Measurements from ENCODE around the gene LGALS4.

The LGALS4 gene

DNA sequence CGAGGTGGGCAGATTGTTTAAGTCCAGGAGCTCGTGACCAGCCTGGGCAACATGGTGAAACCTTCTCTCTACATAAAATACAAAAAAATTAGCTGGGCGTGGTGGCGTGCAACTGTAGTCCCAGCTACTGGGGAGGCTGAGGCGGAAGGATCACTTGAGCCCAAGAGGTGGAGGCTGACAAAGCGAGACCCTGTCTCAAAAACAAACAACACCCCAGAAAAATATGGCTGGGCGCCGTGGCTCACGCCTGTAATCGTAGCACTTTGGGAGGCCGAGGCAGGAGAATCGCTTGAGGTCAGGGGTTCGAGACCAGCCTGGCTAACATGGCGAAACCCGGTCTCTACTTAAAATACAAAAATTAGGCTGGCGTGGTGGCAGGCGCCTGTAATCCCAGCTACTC lies 40.5 kb upstream of the LGALS4 start:
- H3K27me3 ChIP-seq (replicated peaks in 2 of 5; ENCODE audit: control insufficient read depth in 4 of 5, insufficient read depth in 5 of 5, low read length in 4 of 5), result no peaks in the 10 kb centered on the region
- no peak overlapping the region for H3K27ac ChIP-seq (ENCODE audit: insufficient read depth in 1 of 2, low read depth in 1 of 2, low read length in 2 of 2, poor library complexity in 1 of 2, severe bottlenecking in 2 of 2)
- ChIA-PET CTCF (interaction anchor here (0.7 to 2.9 kb wide), 6 partner anchors 9 to 77 kb away, joined by 3 to 15 read pairs (median 6); partner anchors contain the start of genes MRPS12, RINL and SARS2), POLR2A (interaction anchor here (0.6 to 1.8 kb wide), 2 partner anchors 9 to 11 kb away, joined by 3 to 4 read pairs; no protein-coding TSS in a partner anchor)
- no peak for DNase-seq
- H3K36me3 ChIP-seq (ENCODE audit: control insufficient read depth in 4 of 4, insufficient read depth in 4 of 4, low read length in 3 of 4), result peaks cover 0 to 8% (median 2%) of the 10 kb centered on the region in 4 experiments
- peaks cover 6 to 43% (median 39%) of the 10 kb centered on the region in 4 experiments for H3K4me1 ChIP-seq (ENCODE audit: control extremely low read depth in 1 of 4, control insufficient read depth in 4 of 4, insufficient read depth in 4 of 4, low read length in 3 of 4)
- H3K9me3 ChIP-seq (ENCODE audit: control extremely low read depth in 1 of 5, control insufficient read depth in 4 of 5, insufficient read depth in 2 of 5, low read depth in 1 of 5, low read length in 4 of 5), result no peaks in the 10 kb centered on the region
- 98% methylated on average over 14 of the region's 17 CpGs for WGBS (ENCODE audit: insufficient coverage)
- H3K4me3 ChIP-seq (ENCODE audit: control insufficient read depth in 1 of 7, extremely low read depth in 1 of 7, insufficient read depth in 4 of 7, low read depth in 2 of 7, low read length in 6 of 7), result peak overlapping the region in 2 of 7 experiments; percentile 78 to 84

DNA sequence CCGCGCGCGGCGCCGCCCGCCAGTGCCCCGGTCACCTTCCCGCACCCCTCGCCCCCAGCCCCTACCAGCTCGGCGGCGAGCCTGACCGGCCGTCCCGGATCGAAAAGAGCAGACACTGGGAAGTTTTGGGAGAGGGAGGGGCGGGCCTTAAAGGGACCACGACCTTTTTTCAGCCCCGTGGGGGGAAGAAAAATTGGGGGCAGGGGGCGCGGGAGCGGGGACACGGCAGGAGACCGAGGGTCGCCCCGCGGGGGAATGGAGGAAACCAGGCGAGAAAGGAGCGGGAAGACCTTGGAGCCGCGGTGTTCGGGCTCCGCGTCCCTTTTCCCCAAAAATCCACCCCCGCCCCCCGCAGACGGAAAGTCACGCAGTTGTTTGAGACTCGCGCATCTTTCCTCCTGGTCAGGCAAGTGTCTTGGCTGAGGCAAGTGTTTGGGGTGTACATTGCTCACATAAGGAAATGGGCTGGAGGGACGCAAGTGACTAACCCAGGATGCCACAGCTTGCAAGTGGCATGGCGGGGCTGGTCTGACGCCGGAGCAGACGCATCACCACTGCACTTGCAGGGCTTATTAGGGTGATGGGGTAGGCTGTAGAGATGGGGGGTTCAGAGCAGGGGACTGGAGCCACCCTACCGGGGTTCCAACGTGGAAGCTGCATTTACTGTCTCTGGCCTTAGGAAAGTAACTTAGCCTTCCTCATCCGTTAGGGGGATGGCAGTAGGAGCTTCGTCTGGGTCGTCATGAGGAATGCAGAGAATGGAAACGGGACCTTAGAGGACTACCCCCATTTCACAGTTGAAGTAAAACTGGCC lies 39.7 kb upstream of the LGALS4 start:
- peak overlapping the region; percentile 39 to 96 (median 84) for H3K4me3 ChIP-seq (ENCODE audit: control insufficient read depth in 1 of 7, extremely low read depth in 1 of 7, insufficient read depth in 4 of 7, low read depth in 2 of 7, low read length in 6 of 7)
- DNase-seq, result peak in 2 of 3 donors; percentile 74 to 77
- H3K27ac ChIP-seq (ENCODE audit: insufficient read depth in 1 of 2, low read depth in 1 of 2, low read length in 2 of 2, poor library complexity in 1 of 2, severe bottlenecking in 2 of 2), result peak overlapping the region; percentile 33 to 86
- no peaks in the 10 kb centered on the region for H3K9me3 ChIP-seq (ENCODE audit: control extremely low read depth in 1 of 5, control insufficient read depth in 4 of 5, insufficient read depth in 2 of 5, low read depth in 1 of 5, low read length in 4 of 5)
- WGBS (ENCODE audit: insufficient coverage), result 4% methylated on average over 19 of the region's 52 CpGs
- CTCF ChIA-PET, result interaction anchor here (0.7 to 2.9 kb wide), 6 partner anchors 10 to 78 kb away, joined by 3 to 15 read pairs (median 6); partner anchors contain the start of genes MRPS12, RINL and SARS2
- no peaks in the 10 kb centered on the region for H3K27me3 ChIP-seq (replicated peaks in 2 of 5; ENCODE audit: control insufficient read depth in 4 of 5, insufficient read depth in 5 of 5, low read length in 4 of 5)
- POLR2A ChIA-PET, result interaction anchor here (0.6 to 1.8 kb wide), 3 partner anchors 10 to 47 kb away, joined by 3 to 4 read pairs (median 3); partner anchors contain the start of genes NFKBIB and SIRT2
- peaks cover 0 to 13% (median 6%) of the 10 kb centered on the region in 4 experiments for H3K36me3 ChIP-seq (ENCODE audit: control insufficient read depth in 4 of 4, insufficient read depth in 4 of 4, low read length in 3 of 4)
- H3K4me1 ChIP-seq (ENCODE audit: control extremely low read depth in 1 of 4, control insufficient read depth in 4 of 4, insufficient read depth in 4 of 4, low read length in 3 of 4), result peaks cover 6 to 46% (median 43%) of the 10 kb centered on the region in 4 experiments

DNA sequence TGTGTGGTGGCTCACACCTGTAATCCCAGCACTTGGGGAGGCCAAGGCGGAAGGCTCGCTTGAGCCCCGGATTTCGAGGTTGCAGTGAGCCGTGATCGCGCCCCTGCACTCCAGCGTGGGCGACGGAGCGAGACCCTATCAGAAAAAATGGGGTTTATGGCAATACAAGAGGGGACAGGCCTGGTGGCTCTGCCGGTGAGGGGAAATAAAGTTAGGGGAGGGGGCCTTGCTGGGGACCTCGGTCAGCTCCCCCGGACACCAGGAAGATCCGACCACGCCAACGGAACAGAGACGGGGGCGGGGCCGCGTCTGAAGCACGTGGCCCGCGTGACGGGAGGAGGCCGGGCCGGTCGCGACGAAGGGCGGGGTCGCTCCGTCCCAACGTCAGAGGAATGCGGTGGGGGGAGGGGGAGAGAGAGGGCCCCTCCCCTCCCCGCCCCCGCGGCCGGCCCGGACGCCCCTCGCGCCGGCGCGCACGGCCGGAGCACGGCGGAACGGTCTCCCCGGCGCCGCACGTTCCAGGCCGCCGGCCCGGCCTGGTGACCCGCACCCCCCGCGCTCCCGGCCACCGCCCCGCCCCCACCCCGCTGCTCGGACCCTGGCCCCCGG lies 39.0 kb upstream of the LGALS4 start:
- H3K4me3 ChIP-seq (ENCODE audit: control insufficient read depth in 1 of 7, extremely low read depth in 1 of 7, insufficient read depth in 4 of 7, low read depth in 2 of 7, low read length in 6 of 7), result peak overlapping the region; percentile 39 to 97 (median 88)
- WGBS (ENCODE audit: insufficient coverage), result 0% methylated on average over 27 of the region's 67 CpGs

DNA sequence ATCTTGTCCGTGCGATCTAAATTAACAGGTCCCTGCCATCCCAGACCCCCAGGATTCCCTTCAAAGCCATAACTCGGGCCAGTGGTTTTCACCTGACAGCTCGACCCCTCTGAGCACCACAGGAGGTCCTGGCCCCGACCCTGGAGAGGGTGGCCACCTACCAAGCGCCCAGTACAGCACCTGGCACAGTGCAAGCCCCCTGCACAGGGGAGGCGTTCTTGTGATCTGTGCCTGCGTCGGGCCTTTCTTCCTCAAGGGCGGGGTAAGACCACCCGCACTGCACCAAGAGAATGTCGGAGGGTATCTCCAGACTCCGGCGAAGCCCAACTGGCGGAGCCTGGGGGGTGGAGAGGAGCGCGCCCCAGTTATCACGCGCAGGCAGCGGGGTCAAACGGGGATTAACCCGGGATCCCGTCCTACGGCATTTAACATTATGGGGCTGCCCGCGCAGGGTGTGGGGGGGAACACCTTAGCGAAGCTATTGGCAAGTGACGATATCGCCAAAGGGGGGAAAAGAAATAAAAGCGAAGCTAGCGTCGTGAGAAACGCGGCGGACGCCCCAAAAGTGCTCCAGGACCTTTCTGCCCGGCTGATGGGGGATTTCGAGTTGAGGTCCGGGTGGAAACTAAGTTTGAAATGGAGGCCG lies 38.4 kb upstream of the LGALS4 start:
- Histone ChIP-seq H3K9me3 (ENCODE audit: control extremely low read depth in 1 of 5, control insufficient read depth in 4 of 5, insufficient read depth in 2 of 5, low read depth in 1 of 5, low read length in 4 of 5) (no peaks in the 10 kb centered on the region), H3K27me3 (replicated peaks in 2 of 5; ENCODE audit: control insufficient read depth in 4 of 5, insufficient read depth in 5 of 5, low read length in 4 of 5) (no peaks in the 10 kb centered on the region), H3K27ac (ENCODE audit: insufficient read depth in 1 of 2, low read depth in 1 of 2, low read length in 2 of 2, poor library complexity in 1 of 2, severe bottlenecking in 2 of 2) (peak overlapping the region; percentile 68 to 87), H3K4me1 (ENCODE audit: control extremely low read depth in 1 of 4, control insufficient read depth in 4 of 4, insufficient read depth in 4 of 4, low read length in 3 of 4) (peaks cover 6 to 39% (median 36%) of the 10 kb centered on the region in 4 experiments), H3K4me3 (ENCODE audit: control insufficient read depth in 1 of 7, extremely low read depth in 1 of 7, insufficient read depth in 4 of 7, low read depth in 2 of 7, low read length in 6 of 7) (peak overlapping the region; percentile 39 to 97 (median 88)), H3K36me3 (ENCODE audit: control insufficient read depth in 4 of 4, insufficient read depth in 4 of 4, low read length in 3 of 4) (peaks cover 2 to 26% (median 17%) of the 10 kb centered on the region in 4 experiments)
- under 1% methylated on average over 38 of the region's 40 CpGs for WGBS (ENCODE audit: insufficient coverage)
- CTCF ChIA-PET, result interaction anchor here (0.6 to 2.9 kb wide), 4 partner anchors 18 to 111 kb away, joined by 4 to 9 read pairs (median 6); partner anchors contain the start of gene RINL
- POLR2A ChIA-PET, result interaction anchor here (0.6 to 1.4 kb wide), 5 partner anchors 12 to 49 kb away, joined by 3 to 4 read pairs (median 3); partner anchors contain the start of genes NFKBIB, RINL and SIRT2
- peak in 1 of 3 donors; percentile 39 for DNase-seq

More for the DNA sequence above, 39.0 kb upstream of the LGALS4 start:
- peak; percentile 86 to 93 (median 92) for DNase-seq
- POLR2A ChIA-PET, result interaction anchor here (0.6 to 1.4 kb wide), 4 partner anchors 13 to 48 kb away, joined by 3 to 4 read pairs (median 3); partner anchors contain the start of genes NFKBIB and SIRT2
- CTCF ChIA-PET, result interaction anchor here (0.6 to 2.9 kb wide), 4 partner anchors 18 to 110 kb away, joined by 4 to 9 read pairs (median 6); partner anchors contain the start of gene RINL
- Histone ChIP-seq H3K27ac (ENCODE audit: insufficient read depth in 1 of 2, low read depth in 1 of 2, low read length in 2 of 2, poor library complexity in 1 of 2, severe bottlenecking in 2 of 2) (peak overlapping the region; percentile 68 to 87), H3K36me3 (ENCODE audit: control insufficient read depth in 4 of 4, insufficient read depth in 4 of 4, low read length in 3 of 4) (peaks cover 0 to 20% (median 13%) of the 10 kb centered on the region in 4 experiments), H3K4me1 (ENCODE audit: control extremely low read depth in 1 of 4, control insufficient read depth in 4 of 4, insufficient read depth in 4 of 4, low read length in 3 of 4) (peaks cover 6 to 42% (median 37%) of the 10 kb centered on the region in 4 experiments), H3K9me3 (ENCODE audit: control extremely low read depth in 1 of 5, control insufficient read depth in 4 of 5, insufficient read depth in 2 of 5, low read depth in 1 of 5, low read length in 4 of 5) (no peaks in the 10 kb centered on the region), H3K27me3 (replicated peaks in 2 of 5; ENCODE audit: control insufficient read depth in 4 of 5, insufficient read depth in 5 of 5, low read length in 4 of 5) (no peaks in the 10 kb centered on the region)

DNA sequence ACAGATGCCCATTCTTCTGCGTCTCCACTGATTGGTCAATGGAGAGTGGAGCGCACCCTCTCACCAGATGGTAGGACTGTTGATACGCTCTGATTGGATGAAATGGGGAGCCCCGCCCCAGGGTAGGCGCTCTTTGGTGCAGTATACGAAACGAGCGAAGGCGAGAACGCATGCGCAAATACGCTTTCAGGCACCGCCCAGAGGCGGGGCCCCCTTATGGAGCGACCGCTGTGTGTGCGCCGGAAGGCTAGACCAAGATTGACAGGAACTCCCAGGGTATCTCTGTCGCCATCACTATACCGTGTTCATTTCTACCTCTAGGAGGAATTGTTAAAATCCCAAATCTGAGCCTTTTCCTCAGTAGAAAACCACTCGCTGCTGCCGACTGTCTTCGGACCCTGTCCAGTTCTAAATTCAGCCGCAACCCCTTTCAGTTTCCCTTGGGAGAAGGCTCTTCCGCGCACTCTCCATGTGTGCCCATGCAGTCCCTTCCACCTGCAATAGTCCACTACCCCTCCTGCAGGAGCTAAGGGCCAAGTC lies 37.8 kb upstream of the LGALS4 start:
- peak in 2 of 3 donors; percentile 100 for DNase-seq
- under 1% methylated on average over 26 of the region's 26 CpGs for WGBS (ENCODE audit: insufficient coverage)
- H3K9me3 ChIP-seq (ENCODE audit: control extremely low read depth in 1 of 5, control insufficient read depth in 4 of 5, insufficient read depth in 2 of 5, low read depth in 1 of 5, low read length in 4 of 5), result no peaks in the 10 kb centered on the region
- peak overlapping the region; percentile 68 to 87 for H3K27ac ChIP-seq (ENCODE audit: insufficient read depth in 1 of 2, low read depth in 1 of 2, low read length in 2 of 2, poor library complexity in 1 of 2, severe bottlenecking in 2 of 2)
- POLR2A ChIA-PET, result interaction anchor here (1.0 to 1.4 kb wide), 2 partner anchors 27 to 49 kb away, joined by 3 read pairs; partner anchors contain the start of genes NFKBIB, RINL and SIRT2
- no peaks in the 10 kb centered on the region for H3K27me3 ChIP-seq (replicated peaks in 2 of 5; ENCODE audit: control insufficient read depth in 4 of 5, insufficient read depth in 5 of 5, low read length in 4 of 5)
- peaks cover 6 to 39% (median 36%) of the 10 kb centered on the region in 4 experiments for H3K4me1 ChIP-seq (ENCODE audit: control extremely low read depth in 1 of 4, control insufficient read depth in 4 of 4, insufficient read depth in 4 of 4, low read length in 3 of 4)
- CTCF ChIA-PET, result interaction anchor here (1.5 to 2.9 kb wide), 3 partner anchors 19 to 36 kb away, joined by 6 to 9 read pairs (median 7); partner anchors contain the start of gene RINL
- H3K4me3 ChIP-seq (ENCODE audit: control insufficient read depth in 1 of 7, extremely low read depth in 1 of 7, insufficient read depth in 4 of 7, low read depth in 2 of 7, low read length in 6 of 7), result peak overlapping the region; percentile 39 to 97 (median 88)
- peaks cover 8 to 32% (median 22%) of the 10 kb centered on the region in 4 experiments for H3K36me3 ChIP-seq (ENCODE audit: control insufficient read depth in 4 of 4, insufficient read depth in 4 of 4, low read length in 3 of 4)

All from common myeloid progenitor, CD34-positive (primary cell).